Measurements from ENCODE around the gene SBF1.
A peak's percentile ranks its signal among the peaks of the same experiment; 100 is the strongest.

The SBF1 gene

DNA sequence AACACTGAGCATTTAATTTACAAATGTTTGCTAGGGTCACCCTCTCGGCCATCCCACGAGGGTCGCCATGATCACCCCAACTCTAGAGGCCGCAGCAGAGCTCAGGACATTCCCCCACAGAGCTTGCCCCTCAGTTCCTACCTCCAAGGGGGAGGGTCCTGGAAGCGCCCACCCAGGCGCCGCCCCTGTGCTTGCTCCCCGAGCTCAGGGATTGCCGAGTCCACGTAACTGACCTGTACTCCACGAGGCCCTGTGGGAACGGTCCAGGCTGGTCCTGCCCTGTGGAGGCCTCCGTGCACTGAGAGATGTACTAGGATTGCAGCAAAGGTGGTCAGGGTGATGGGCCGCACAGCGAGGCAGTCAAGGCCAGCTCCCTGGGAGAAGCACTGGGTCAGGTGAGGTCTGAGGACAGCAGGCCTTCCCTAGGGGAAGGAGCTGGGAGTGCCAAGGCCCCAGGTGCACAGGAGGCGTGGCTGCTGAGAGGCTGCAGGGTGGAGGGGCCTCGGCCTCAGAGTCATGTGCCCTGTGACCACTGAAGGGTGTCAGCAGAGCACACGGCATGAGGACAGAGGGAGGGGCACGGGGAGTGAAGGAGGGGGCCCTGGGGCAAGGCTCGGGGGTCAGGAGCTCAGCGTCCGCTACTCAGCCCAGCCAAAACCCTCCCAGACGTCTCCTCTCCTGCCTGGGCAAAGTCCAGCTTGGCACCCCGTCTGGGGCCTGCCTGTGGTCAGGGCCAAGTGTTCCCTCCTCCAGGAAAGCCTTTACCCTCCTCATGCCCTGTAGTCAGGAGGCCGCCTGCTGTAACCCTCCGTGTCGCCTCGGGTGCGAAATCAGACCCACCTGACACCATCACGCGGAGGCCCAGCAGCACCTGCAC, 9.4 kb upstream of the SBF1 start:
- DNase-seq (ENCODE audit: low spot score) = no peak

DNA sequence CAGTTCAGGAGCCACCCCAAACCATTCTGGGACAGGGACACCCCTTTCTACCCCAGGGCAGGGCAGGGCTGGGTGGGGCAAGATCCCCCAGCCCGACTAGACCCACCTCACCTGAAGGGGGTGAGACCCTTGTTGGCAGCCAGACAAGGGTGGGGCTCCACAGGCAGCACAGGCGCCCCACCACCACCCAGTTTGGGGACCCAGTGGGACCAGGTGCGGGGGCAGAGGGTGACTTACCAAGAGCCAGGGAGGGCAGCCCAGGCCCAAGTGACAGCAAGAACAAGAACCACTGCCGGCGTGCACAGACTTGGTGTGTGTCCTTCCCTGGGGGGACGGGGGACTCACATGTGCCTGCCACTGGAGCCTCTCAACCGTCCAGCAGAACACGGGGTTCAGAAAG, 8.7 kb upstream of the SBF1 start:
- no peak for DNase-seq (ENCODE audit: low spot score)

DNA sequence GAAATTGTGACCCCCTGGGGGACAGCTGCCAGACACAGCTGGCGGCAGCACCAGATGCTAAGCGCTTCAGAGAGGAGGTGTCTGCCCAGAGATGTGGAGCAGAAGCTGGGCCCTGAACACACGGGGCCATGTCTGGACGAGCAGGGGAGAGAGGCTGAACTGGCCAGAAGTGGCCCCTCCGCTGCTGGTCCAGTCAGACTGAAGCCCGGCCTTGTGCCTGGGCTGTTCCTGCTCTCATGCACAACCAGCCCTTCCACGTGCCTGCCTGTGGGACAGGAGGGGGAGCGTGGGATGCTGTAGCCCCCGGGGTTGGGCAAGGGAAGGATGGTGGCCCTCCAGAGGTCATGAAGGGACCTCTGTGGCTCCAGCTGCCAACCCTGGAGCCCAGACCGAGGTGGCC, 8.3 kb upstream of the SBF1 start:
- DNase-seq (ENCODE audit: low spot score) = no peak

DNA sequence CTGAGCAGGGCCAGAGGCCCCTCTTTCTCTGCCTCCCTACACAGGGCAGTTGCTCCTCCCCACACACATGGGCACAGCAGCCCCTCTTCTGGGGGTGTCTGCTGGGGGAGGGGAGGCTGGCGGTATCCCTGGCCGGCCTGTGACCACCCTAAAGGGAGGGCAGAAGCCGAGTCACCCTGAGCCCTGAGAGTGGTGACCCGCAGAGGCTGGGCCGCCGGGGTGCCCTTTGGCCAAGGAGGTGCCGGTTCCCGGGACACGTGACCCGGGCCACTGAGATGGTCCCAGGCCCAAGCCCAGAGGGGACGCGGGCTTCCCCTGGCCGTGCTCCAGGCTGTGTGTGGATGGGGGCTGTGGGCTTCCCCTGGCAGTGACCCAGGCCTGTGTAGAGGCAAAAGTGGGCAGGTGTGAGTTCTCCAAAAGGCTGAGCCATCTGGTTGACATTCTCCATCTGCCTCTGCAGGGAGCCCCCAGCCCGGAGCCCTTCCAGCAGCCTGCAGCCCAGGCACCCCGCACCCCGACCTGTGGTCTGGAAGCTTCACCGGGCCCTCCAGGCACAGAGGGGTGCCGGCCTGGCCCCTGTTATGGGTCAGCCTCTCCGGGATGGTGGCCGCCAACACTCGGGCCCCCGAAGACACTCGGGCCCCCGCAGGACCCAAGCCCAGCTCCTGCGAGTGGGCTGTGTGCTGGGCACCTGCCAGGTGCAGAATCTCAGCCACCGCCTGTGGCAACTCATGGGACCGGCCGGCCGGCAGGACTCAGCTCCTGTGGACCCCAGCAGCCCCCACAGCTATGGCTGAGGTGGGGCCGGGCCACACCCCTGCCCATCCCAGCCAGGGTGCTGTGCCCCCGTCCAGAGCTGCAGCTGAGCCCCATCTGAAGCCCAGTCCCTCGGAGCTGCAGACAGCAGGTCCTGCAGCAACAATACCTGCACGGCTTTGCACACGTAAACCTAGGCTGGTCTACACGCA, 7.6 kb upstream of the SBF1 start:
- no peak for DNase-seq (ENCODE audit: low spot score)

DNA sequence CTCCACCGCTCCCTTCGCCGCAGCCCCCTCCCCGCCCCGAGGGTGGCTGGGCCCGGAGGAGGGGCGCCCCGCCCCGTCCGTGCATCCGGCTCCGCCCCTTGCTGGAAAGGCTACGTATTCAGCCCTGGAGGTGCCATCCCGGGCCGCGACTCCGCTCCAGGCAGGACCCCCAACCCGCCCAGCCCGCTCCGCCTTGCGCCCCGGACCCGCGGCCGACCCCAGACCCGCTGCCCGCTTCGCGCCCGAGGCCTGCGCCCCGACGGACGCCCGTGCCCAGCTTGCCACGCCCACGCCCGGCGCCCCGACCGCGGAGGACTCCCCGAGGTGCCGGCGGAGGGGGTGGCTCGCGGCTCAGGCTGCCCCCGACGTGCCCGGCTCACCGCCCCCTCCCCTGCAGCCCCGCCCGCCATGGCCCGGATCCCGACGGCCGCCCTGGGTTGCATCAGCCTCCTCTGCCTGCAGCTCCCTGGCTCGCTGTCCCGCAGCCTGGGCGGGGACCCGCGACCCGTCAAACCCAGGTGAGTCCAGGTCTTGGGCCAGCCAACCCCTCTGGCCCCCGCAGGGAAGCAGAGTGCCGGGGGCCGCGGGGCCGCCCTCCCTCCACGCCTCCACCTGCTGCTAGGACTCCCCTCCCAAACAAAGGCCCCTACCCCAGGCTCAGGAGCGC, 6.7 kb upstream of the SBF1 start, which contains the start of gene ADM2:
Gene ADM2 (plus strand): TSS at position 104 of the 667 bp plus-strand sequence. CDS start 305 bp downstream, at position 409.
- no peak for DNase-seq (ENCODE audit: low spot score)

DNA sequence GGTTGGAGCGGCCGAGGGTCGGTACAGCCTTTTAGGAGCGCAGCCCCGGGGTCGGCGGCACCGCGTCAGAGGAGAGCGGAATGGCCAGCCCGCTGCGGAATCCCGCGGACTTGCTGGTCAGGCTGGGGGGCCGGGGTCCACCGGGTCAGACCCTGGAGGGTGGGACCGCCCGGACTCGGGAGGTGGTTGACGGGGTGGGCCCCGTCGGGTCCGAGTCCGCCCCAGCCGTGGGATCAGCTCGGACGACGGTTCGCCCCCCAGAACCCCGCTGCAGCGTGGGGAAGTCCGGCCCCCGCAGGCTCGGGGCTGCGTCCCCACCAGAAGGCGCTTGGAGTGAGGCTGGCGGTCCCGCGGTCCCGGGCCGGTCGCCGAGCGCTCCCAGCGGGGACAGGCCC, 6.2 kb upstream of the SBF1 start:
- DNase-seq (ENCODE audit: low spot score) = no peak

DNA sequence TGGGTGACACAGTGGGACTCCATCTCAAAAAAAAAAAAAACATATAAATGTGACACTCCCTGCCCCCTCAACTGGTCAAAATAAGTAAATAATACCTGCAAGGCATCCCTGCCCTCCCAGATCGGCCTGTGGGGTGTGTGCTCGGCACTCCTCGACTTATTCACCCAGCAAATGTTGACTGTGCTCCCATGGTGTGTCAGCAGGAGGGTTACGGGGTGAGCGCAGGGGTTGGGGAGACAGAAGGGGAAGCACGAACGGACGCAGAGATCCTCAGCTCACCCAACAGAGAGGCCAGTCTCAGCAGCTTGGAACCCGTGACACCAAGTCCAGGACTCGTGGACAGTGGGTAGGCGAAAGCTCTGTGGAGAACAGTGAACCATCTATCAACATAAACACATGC, 4.9 kb upstream of the SBF1 start:
- no peak for DNase-seq (ENCODE audit: low spot score)

DNA sequence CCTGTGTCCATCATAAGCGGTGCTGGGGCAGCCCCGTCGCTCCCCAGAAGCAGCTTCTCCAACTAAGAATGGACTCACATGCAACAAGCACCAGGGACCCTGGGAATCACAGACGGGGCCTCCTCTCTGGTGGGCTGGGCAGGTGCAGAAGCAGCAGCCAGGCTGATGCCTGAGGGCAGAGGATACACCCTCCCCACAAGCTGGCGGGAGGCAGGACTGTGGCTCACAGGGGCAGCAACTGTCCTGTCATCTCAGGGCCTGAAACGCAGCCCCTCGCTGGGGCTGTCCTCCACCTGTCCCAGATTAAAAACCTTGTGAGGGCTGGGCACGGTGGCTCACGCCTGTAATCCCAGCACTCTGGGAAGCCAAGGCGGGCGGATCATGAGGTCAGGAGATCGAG, 3.1 kb upstream of the SBF1 start:
- no peak for DNase-seq (ENCODE audit: low spot score)

DNA sequence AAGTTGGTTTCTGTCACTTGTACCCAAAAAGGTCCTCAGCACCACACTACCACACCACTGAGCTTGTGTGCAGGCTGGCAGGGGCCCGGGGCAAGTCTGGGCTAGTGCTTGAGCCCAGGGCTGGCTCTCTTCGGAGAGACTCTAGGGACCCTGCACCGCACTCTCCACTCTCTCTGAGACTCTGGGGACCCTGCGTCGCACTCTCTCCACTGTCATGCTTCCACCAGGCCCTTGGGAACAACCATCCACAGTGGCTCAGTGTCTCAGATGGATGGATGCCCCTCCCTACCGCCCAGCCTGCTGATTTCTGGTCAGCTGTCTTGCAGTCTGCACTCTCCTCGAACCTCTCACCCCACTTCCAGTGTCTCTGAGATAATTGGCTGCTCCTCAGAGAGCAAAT, 2.0 kb upstream of the SBF1 start:
- no peak for DNase-seq (ENCODE audit: low spot score)

DNA sequence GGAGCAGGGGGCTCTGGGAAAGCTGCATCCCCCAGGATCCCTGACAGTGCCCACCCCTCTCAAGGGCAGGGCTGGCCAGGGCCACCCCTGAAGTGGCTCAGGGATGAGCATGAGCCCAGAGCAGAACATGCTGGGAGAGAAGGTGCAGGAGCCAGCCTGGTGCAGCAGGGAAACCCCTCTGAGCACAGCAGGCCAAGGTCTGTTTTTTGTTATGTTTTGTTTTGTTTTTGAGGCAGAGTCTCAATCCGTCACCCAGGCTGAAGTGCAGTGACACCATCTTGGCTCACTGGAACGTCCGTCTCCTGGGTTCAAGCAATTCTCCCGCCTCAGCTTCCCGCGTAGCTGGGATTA, 792 bp upstream of the SBF1 start:
- no peak for DNase-seq (ENCODE audit: low spot score)

DNA sequence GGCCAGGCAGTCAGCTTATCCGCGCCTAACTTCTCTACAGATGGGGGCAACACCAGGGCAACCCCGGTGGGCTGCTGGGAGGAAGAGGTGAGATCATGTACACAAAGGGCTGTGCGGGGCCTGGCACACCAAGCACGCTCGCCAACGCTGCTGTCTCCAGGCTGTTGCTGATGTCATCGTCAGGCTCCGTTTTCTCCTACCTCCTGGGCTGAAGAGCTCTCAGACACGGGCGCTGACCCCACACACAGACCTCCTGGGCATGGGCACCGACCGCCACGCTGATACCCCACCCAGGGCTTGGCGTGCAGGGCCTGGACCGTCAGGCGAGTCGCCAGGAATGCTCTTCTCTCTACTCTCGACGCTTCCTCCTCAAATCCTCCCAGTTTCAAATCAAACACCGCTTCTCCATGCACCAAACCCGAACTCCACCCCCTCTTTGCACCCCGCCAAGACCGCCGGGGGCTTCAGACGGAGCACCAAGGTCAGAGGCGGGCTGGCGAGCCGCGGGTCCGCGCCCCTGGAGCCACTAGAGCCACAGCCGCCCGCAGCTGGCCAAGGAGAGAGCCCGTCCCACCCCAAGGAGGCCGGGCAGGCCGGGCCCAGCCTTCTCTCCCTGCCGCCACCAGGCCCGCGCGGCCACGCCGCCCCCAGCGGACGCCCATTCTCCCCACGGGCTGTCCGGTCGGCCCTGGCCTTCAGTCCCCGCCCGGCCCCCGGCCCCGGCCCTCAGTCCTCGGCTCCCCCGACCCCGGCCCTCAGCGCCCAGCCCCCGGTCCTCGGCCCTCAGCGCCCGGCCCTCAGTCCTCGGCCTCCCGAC, 772 bp downstream of the SBF1 start:
- DNase-seq (ENCODE audit: low spot score) = no peak

DNA sequence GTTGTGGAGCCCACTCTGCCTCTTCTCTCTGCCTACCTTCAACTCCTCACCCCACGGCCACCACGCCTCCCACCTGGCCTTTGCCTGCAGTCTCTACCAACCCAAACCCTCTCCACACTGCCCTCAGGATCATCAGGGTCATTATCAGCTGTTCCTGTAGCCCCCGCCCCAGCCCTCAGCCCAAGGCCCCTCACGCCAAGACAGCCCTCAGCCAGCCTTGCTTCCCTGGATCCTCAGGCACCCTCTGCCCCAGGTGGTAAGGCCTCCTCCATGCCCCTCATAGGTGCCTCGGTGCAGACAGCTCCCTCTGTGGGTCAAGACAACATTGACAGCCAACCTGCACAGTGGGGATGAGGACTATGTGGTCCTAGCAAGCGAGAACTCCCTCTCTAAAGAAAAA, 1.7 kb downstream of the SBF1 start:
- DNase-seq (ENCODE audit: low spot score) = no peak

DNA sequence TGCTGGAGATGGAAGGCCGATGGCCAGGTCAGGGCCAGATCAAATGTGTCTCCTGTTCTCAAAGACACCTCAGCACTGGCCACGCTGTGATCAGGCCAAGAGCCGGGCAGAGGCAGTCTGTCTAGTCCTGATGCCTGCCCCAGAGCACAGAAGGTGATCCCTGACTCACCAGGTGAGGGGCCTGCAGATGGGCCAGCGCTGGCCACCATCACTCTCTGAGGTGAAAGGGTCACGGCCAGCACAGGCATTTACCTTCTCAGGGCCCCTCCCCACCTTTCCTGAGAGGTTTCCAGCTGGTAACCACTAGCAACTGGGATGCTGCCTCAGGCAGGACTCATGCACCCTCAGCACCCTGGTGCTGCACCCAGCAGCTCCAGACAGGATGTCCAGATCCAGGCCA, 2.9 kb downstream of the SBF1 start:
- no peak for DNase-seq (ENCODE audit: low spot score)

DNA sequence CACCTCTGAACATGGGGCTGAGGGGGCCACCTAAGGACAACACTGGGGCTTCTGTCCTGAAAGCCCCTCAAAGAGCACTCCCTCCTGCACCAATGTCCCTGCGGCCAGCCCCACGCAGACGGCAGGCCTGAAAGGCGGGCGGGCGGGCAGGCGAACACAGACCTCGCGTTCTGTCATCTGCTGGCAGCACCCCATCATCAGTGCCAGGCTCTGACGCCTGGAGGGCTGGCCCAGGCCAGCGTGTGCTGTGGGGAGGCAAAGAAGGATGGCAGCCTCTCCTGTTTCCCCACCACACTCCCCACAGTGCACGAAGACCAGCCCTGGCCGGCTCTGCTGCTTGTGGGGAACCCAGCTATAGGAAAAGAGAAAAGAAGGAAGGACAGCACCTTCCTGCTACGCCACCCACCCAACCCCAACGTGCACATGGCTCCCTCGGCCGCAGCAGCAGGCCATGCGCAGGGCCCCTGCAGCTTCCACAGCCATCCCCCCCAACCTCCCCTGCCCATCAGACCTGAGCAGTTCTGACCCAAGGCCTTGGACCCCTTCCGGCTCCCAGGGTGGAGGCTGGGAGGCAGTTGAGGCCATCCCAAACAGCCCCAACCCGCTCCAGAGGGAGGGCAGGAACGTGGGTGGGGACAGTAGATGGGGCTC, 3.5 kb downstream of the SBF1 start:
- DNase-seq (ENCODE audit: low spot score) = no peak

DNA sequence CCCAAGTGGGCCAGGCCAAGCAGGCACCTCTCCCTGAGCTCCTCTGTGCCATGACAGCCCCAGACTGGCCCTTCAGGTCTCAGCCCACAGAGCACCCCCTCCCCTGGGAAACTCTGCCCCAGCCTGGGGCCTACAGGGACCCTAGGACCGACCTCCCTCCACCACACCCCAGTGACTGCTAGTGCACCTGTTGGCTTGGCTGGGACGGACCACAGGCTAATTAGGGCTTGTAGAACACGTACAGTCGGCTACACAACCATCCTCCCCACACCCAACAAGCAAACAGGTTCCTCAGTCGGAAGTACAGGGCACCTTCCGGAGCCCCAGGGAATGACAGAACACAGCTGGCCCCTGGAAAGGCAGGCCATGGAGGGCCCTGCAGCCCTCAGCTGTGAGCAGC, 4.3 kb downstream of the SBF1 start:
- peak; percentile 65 for DNase-seq (ENCODE audit: low spot score)

DNA sequence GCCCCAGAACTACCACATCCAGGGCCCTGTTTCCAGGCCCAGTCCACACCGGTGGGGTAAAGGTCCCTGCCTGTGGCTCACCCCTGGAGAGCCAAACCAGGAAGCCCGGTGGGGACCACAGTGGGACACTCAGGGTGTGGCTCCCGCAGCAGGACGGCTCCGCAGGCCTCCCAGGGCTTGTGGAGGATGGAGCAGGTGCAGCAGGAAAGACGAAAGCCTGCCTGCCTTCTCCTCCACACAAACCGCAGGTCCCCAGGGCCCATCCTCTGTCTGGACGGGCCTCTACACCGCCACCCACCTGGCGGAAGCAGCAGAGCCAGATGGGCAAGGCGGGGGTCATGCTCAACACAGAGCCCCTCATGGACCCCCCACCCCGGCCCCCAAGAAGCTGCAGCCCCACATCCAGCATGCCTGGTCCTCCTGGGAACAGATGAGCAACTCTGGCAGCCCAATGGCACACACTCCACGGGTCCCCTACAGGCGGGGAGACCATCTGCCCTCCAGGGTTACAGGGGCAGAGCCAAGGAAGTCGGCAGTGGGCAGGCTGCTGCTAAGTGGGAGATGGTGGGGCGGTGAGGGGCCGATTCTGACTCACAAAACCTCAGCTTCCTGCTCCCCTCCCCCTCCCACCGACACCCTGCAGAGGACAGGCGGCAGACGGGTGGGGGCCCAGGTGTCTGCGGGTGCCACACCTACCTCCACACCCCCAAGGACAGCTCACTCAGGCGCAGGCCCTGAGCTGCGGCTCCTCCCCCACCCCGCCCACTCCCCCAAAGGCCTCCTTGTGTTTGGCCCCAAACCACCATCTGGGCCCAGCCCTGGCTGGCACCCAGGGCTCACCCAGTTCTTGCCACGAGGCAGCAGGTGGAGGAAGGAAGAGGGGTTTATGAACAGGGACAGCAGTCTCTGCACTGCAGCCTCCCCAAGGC, 5.2 kb downstream of the SBF1 start:
- peak; percentile 97 for DNase-seq (ENCODE audit: low spot score)

DNA sequence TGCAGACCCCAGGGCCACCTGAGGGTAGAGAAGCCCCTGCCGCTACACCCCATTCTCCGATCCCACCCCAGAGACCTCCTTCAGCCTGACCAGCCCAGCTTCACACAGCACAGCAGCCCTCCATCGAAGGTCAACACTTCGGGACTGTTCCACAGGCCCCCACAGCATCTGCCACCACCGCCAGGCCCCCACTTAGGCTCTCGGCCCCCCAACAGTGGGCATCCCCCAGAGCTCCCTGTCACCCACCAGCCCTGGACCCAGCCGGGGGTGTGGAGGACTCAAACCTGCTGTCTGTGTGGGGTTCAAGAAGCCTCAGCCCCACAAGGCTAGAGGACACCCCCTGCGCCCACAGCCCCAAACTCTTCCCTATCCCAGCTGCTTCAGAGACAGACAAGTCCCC, 6.2 kb downstream of the SBF1 start:
- DNase-seq (ENCODE audit: low spot score) = no peak

DNA sequence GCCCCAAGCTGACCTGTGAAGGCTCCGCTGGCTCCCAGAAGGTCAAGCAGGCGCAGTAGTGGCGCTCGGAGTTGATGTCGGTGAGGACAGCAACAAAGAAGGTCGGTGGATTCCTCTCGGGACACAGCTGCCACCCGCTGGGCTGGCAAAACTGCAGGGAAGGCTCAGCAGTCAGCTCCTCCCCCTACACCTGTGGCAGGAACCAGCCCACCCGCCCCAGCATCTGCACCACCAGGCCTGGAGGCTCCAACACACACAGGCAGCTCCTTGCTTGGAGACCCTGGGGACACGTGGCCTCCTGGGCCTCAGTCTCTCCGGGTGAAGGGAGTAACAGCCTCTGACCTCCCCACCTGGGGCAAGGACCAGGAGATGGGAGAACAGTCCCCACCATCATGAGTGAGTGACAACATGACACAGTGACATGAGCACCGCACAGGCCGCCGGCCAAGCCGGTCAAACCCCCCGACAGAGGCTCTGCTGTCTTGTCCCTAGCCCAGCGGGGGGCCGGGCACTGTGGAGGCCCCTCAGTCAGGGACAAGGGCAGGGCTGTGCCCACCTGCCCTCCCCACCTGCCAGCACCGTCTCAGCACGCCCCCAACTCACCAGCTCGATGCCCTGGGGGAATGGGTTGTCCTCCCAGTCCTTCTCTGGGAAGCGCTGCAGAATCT, 6.9 kb downstream of the SBF1 start:
- no peak for DNase-seq (ENCODE audit: low spot score)

DNA sequence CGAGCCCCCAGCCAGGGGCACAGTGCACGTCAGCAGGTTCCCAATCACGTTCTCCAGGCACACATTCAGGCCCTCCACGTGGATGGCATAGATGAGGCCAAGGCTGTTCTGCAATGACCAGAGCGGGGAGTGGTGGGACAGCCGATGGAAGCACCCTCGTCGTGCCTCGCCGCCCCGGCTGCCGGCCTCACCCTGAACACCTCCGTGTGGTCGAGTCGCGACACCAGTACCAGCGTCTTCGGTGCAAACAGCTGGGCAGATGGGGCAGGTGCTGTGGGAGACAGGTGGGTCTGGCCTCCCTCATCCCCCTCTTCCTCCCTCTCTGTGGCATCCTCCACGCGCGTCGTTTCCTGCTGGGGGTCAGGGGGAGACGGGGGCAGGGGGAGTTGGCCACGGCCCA, 7.5 kb downstream of the SBF1 start:
- DNase-seq (ENCODE audit: low spot score) = no peak
